Mammary epithelial cell (primary cell): ENCODE results near the gene GPC6.

Experiments used
- CTCF ChIP-seq, 2 donors: IDR thresholded peaks in 1 of 2; conservative IDR thresholded peaks in 1 of 2; 2 replicates each; pipeline ENCODE4 v1.5.1; 2011 to 2012; ENCODE audit warnings: inconsistent platforms in 2 of 2, low read length in 2 of 2, mild to moderate bottlenecking in 2 of 2, control low read depth in 1 of 2, low read depth in 1 of 2; ENCODE audit not compliant: insufficient read depth in 1 of 2; ENCODE audit errors: extremely low read depth in 1 of 2
- EZH2 ChIP-seq: IDR thresholded peaks from 2 replicates; pipeline ENCODE4 v1.6.1; 2012; ENCODE audit warnings: low read length, inconsistent platforms, borderline replicate concordance

DNA sequence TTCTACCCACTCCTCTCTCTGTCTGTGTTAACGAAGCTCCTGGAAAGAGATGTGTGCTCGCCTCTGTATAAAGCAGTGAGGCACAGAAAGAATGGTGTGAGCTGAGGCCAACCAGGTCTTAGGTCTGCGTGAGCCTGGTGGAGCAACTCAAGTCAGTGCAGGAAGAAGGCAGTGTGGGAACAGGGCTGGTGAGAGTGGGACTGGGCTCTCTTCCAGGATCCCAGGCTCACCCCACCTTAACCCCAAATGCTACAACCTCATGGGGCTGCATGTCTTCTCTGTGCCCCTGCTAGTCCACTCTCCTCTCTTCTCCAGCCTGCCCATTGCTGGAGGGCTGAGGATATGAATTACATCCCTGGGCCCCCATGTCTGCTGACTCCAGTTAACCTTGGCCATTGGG lies 1125.5 kb downstream of the GPC6 start:
- TF ChIP-seq CTCF (conservative IDR thresholded peaks at IDR 0.05 in 1 of 2, IDR thresholded peaks at IDR 0.05 in 1 of 2; ENCODE audit: extremely low read depth in 1 of 2, insufficient read depth in 1 of 2, low read depth in 1 of 2, low read length in 2 of 2) (no peak), EZH2 (no peak)
